GM12872 (cell line): ENCODE measurements around the gene DDX23.

Source experiments
- TF ChIP-seq, protein P1 (sequence below): IDR thresholded peaks from 3 replicates; pipeline ENCODE4 v1.5.1; 2011; ENCODE audit warnings: low read depth, mild to moderate bottlenecking, low read length, moderate library complexity; ENCODE audit not compliant: insufficient read depth

Gene DDX23

DNA sequence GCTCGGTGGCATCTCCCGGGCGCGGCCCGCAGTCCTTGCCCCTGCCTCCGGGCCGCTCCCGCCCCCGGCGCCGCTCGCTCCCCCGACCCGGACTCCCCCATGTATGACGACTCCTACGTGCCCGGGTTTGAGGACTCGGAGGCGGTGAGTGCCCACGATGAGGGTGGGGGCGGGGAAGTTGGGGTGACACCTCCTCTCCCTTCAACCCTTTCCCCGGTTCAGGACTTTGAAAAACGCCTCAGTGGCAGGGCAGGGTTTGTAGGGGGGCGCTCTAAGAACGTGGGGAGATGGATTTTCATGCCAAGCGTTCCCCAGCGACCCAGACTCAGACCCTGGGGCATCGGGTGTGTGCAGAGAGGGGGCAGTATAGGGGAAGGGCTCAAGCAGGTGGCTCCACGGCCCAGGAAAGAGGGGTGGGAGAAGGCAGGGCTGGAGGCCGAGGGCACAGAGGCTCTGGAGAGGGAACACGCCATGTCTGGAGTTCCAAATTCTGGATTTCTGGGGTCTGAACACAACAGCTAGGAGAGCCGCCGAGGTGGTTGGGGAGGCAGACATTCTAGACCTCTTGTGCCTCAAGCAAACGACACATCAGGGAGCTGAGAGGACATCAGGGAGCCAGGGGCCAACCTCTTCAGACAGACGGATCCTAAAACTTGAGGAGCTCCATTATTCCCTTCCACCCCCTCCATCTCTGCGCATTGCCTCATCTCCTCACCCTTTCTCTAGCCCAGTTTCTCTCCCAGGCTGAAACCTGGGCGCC, 33.0 kb downstream of the DDX23 start:
- TF ChIP-seq, protein P1, sequence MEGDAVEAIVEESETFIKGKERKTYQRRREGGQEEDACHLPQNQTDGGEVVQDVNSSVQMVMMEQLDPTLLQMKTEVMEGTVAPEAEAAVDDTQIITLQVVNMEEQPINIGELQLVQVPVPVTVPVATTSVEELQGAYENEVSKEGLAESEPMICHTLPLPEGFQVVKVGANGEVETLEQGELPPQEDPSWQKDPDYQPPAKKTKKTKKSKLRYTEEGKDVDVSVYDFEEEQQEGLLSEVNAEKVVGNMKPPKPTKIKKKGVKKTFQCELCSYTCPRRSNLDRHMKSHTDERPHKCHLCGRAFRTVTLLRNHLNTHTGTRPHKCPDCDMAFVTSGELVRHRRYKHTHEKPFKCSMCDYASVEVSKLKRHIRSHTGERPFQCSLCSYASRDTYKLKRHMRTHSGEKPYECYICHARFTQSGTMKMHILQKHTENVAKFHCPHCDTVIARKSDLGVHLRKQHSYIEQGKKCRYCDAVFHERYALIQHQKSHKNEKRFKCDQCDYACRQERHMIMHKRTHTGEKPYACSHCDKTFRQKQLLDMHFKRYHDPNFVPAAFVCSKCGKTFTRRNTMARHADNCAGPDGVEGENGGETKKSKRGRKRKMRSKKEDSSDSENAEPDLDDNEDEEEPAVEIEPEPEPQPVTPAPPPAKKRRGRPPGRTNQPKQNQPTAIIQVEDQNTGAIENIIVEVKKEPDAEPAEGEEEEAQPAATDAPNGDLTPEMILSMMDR = peak; percentile 52

DNA sequence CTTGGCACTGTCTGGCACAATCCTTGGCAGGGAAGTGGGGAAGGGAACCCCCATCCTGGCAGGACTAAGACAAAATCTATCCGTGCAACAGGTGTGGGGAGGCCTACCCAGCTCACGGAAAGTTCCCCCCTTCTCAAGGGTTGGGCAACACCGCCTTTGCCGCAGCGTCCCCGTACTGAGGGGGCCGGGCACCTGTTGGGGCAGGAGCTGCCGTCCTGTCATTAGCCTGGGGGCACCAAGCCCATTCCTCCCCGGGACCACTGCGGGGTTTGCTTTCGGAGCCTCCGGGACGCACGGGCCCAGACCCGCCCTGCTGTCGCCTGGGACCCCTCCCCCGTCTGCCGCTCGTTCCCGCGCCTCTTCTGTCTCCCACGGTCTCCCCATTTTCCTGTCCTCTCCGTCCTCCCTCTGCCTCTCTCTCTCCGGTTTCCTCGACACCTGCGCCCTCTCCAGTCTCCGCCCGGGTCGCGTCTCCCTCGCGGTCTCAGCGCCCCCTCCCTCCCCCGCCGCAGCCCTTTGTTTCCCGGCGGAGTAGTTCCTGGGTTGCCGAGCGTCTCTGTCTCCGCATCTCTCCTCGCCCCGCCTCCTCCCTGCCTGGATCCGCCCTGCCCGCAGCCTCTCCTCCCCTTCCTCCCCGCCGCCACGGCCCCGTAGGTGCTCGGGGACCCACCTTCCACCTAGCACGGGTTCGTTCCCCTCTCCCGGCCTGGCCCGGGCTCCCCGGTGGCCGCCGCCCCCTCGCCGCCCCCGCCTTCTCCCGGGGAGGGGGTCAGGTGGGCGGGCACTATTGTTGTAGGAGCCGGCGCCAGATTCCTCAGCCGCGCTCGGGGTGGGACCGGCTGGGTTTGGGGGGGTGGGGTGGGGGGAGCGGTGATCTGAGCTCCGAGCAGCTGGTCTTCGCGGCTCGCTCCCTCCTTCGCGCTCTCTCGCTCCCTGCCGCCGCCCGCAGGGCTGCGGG, 33.8 kb downstream of the DDX23 start, which contains the start of gene CACNB3:
Gene CACNB3 (plus strand): TSS at position 624 of the 958 bp plus-strand sequence. CDS start 434 bp downstream, outside the sequence.
- TF ChIP-seq, protein P1 = no peak

DNA sequence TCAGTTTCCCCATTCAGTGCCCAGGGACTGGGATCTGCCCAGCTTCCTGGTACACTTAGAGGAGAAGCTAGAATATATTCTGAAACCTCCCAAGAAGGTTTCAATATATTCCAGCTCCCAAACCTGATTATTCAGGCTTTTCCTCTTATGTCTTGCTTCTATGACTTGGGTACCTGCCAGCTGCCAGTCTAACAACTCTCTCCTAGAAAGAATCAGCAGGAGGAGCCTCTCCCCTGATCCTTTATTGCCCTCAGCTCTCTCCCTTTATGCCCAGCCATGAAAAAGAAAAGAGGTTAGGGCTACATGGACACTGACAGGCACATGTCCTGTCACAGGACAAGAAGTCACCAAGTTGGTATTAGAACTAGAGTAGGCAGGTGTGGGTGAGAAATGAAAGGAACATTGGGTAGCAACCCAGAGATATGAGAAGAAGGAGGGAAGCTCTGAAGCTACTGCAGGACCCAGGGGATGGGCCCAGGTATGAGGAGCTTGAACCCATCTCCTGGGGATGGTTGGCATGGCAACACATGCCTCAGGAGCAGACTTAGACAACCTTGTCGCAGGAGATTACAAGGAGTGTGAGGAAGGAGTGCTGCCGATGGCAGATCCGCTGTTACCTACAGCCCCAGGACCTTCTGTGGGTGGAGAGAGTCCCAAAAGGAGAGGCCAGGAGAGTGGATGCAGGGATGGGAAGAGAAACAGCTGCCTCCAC, 35.7 kb downstream of the DDX23 start:
- TF ChIP-seq, protein P1 = no peak

DNA sequence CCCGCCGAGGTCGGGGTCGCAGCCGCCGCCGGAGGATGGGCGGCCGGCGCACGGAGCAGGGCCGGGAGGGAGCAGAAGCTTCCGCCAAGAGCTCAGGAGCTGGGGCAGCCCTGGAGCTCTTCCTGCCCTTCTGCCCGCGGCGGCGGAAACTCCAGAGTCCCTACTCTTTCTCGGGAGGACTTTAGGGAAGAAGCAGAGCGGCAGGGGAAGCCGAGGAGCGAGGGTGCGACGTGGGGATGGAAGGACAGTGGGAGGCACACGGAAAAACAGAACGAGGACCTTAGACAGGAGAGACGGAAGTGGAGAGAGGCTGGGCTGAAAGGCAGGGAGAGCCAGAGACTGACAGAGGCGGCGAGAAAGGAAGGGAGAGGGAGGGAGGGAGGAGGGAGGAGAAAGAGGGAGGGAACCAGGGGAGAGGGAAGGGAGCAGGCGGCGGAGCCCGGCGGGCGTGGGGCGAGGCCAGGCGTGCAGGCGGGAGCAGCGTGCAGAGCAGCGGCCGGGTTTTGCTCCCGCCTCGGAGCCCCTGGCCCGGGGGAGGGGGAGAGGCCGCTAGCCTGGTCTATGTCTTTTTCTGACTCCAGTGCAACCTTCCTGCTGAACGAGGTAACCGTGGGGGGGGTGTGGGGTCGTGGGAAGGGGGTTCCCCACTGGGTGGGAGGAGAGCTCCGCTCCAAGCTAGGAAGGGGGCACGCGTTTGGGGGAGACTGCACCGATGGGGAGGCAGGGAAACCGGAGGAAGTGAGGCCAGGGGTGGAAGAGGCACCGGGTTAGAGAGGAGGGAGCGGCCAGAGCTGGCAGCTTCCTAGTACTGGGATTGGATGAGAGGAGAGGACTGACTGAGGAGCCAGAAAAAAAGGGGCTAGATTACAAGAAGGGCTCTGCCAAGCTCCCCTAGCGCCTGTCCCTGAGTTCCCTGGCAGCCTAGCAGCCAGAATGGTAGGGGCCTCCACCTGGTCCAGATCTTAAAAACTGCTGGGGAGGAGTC, 36.5 kb downstream of the DDX23 start:
- TF ChIP-seq, protein P1 = no peak

DNA sequence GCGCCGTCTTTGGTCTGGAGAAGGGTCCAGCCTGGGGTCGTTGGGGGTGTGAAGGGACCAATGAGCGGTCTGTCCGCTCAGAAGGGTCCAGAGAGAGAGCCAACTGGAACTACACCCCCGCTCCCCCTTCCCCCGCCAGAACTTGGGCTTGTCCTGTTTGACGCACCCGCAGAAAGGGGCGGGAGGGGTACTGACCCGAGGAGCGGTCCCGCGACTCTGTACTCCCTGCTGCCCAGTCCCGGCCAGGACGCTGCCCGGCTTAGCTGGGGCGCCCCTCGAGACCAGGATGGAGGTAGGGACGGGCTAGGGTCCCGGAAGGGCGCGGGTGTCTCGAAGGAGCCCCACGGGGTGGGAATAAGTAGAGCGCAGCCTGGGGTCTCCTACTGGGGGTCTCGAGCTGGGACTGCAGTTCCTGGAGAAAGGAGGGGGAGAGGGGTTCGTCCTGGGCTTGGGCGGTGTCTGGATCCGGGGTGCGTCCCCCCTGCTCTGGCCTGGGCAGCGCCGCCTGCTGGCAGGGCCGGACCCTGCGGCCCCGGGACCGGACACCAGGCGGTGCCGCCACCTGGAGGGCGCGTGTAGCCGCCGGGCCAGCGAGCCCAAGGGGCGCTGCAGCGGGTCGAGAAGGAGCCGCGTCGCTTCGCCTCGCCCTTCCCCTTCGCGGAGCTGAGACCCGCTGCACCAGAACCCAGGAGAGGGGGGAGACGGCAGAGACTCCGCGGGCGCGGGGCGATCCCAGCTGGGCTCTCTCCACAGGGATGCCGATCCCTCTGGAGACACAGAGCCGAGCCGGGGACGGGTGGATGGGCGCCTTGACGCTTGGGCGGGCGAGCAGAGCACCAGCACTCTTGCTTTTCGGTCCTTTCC, 37.5 kb downstream of the DDX23 start:
- TF ChIP-seq, protein P1 = peak; percentile 99
